ENCODE data around the gene SLC2A9. TPM values are rescaled to one million over a fixed set of nuclear protein-coding genes. Genes with fewer than 3 reads are reported as not detected.

Gene SLC2A9
- total and polyA plus RNA-seq, 2 of the 13 experiments (the other 11 are each of a cell fraction or from before 2014, with no cell fraction given) = 36.2 to 42.3 TPM

DNA sequence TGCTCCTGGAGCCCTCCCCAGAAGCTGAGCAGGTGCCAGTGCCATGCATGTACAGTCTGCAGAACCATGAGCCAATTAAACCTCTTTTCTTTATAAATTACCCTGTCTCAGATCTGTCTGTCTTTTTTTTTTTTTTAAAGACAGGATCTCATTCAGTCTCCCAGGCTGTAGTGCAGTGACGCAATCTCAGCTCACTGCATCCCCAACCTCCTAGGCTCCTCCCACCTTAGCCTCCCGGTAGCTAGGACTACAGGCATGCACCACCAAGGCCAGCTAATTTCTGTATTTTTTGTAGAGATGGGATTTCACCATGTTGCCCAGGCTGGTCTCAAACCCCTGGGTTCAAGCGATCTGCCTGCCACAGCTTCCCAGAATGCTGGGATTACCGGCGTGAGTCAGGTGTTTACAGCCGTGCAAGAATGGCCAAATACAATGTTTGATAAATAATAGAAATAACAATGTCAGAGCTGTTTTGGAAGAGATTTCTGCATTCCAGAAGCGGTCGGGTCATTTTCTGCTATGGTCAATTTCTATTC is 68.8 kb downstream of the SLC2A9 start (continued):
- TF ChIP-seq ZNF468 (CRISPR knock-in tag; IDR thresholded peaks at IDR 0.05) (no peak), JDP2 (CRISPR knock-in tag; IDR thresholded peaks at IDR 0.05; ENCODE audit: borderline replicate concordance) (no peak)

DNA sequence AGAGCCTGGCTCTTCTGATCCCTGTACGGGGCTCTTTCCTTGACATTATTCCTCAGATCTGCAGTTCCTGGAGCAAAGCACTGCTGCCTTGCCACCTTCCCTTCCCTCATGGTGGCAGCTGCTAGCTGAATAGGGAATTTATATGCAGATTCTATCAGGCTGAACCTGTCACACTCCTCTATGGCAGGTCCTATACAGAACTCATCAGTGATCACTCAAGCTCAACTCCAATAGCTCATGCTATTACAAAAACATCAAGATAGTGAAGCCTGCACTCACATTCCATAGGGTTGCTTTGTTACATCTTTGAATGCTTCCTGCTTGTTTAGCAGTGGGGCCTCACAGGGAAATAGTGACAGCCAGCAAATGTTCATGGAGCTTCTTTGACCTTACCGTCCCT is 71.7 kb downstream of the SLC2A9 start:
- Histone ChIP-seq H3K4me2 (ENCODE audit: low read depth, low read length) (no peak overlapping the region), H3K4me1 (ENCODE audit: insufficient read depth, low read length) (peaks cover 25% of the 10 kb centered on the region), H4K20me1 (ENCODE audit: insufficient read depth, low read length) (no peaks in the 10 kb centered on the region; the same call in 1 of the 2 replicates), H3K27me3 (ENCODE audit: control insufficient read depth in 1 of 2, insufficient read depth in 2 of 2, low read length in 2 of 2) (no peaks in the 10 kb centered on the region), H2AFZ (ENCODE audit: low read length) (no peak overlapping the region), H3K27ac (ENCODE audit: extremely low read length, insufficient read depth, low read length) (no peak overlapping the region), H3K79me2 (ENCODE audit: insufficient read depth, low read length) (no peaks in the 10 kb centered on the region), H3K9ac (ENCODE audit: insufficient read depth, low read depth, low read length) (no peak overlapping the region), H3K4me3 (replicated peaks in 1 of 3; ENCODE audit: insufficient read depth in 1 of 3, low read depth in 2 of 3, low read length in 3 of 3) (no peak overlapping the region), H3K9me3 (ENCODE audit: low read length) (no peaks in the 10 kb centered on the region), H3K36me3 (replicated peaks in 1 of 2; ENCODE audit: control insufficient read depth in 1 of 2, insufficient read depth in 2 of 2, low read length in 2 of 2) (peaks cover 8 to 42% of the 10 kb centered on the region in 2 experiments; a peak in 3 of 5 replicates)
- no peak for FAIRE-seq
- DNase-seq (ENCODE audit: low spot score) = no peak
- 46% methylated on average over 2 of the region's 2 CpGs for WGBS (ENCODE audit: low lambda C conversion rate)
- intact Hi-C loops (cut with micrococcal nuclease; ENCODE audit: unreplicated experiment) = loop anchor here (5.0 kb wide), 1 partner anchor 68 kb away; no protein-coding TSS in a partner anchor
- no peak for ATAC-seq
- POLR2A ChIA-PET = no interaction called here
- in situ Hi-C loops (cut with HindIII; ENCODE audit: extremely low pct_ligation_motif_present, low pct_unique_long_range_greater_than_20kb) = no loop called here
- no TSS peak for BruUV-seq (replicated peaks)
- CTCF ChIA-PET (ENCODE audit: low intra/inter-chr PET ratio, low total read pairs) = no interaction called here
- no peak for TF ChIP-seq SP1 (IDR thresholded peaks at IDR 0.05)
- TF ChIP-seq SP1 (CRISPR knock-in tag; IDR thresholded peaks at IDR 0.05) = no peak
- no peak for TF ChIP-seq ZNF616 (CRISPR knock-in tag; IDR thresholded peaks at IDR 0.05; ENCODE audit: low read depth)
- TF ChIP-seq ZFP36 (IDR thresholded peaks at IDR 0.05; ENCODE audit: borderline replicate concordance, low read depth, low read length, partially characterized antibody) = no peak
- no peak for TF ChIP-seq RNF219 (CRISPR knock-in tag; IDR thresholded peaks at IDR 0.05)
- TF ChIP-seq ZNF224 (CRISPR knock-in tag; IDR thresholded peaks at IDR 0.05) = no peak
- no peak for TF ChIP-seq ZNF543 (CRISPR knock-in tag; IDR thresholded peaks at IDR 0.05)
- TF ChIP-seq, protein P1, sequence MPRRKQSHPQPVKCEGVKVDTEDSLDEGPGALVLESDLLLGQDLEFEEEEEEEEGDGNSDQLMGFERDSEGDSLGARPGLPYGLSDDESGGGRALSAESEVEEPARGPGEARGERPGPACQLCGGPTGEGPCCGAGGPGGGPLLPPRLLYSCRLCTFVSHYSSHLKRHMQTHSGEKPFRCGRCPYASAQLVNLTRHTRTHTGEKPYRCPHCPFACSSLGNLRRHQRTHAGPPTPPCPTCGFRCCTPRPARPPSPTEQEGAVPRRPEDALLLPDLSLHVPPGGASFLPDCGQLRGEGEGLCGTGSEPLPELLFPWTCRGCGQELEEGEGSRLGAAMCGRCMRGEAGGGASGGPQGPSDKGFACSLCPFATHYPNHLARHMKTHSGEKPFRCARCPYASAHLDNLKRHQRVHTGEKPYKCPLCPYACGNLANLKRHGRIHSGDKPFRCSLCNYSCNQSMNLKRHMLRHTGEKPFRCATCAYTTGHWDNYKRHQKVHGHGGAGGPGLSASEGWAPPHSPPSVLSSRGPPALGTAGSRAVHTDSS (CRISPR knock-in tag; conservative IDR thresholded peaks at IDR 0.05) = no peak
- TF ChIP-seq, protein P2, sequence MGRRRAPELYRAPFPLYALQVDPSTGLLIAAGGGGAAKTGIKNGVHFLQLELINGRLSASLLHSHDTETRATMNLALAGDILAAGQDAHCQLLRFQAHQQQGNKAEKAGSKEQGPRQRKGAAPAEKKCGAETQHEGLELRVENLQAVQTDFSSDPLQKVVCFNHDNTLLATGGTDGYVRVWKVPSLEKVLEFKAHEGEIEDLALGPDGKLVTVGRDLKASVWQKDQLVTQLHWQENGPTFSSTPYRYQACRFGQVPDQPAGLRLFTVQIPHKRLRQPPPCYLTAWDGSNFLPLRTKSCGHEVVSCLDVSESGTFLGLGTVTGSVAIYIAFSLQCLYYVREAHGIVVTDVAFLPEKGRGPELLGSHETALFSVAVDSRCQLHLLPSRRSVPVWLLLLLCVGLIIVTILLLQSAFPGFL (CRISPR knock-in tag; IDR thresholded peaks at IDR 0.05) = no peak
- TF ChIP-seq ZNF703 (CRISPR knock-in tag; IDR thresholded peaks at IDR 0.05; ENCODE audit: borderline replicate concordance) = no peak
- no peak for TF ChIP-seq PRDM15 (CRISPR knock-in tag; IDR thresholded peaks at IDR 0.05)
- TF ChIP-seq PBX2 (CRISPR knock-in tag; IDR thresholded peaks at IDR 0.05) = no peak

Data from HepG2 (cell line).